D721Med (cell line): Measurements from ENCODE around the gene ANKRD23.
A peak's percentile ranks its signal among the peaks of the same experiment; 100 is the strongest.

Experiments used
- DNase-seq: peaks from one replicate; pipeline ENCODE4 v3.0.0; 2011; ENCODE audit warnings: low spot score; ENCODE audit not compliant: insufficient read length
- FAIRE-seq: peaks from 2 replicates; lab custom pipeline; 2011; peaks lifted over from hg19 to GRCh38; lab: Jason Lieb, UNC
- CTCF ChIP-seq: IDR thresholded peaks from 2 replicates; pipeline ENCODE4 v1.5.1; 2012; ENCODE audit warnings: mild to moderate bottlenecking, control low read depth; ENCODE audit not compliant: insufficient read depth; ENCODE audit errors: missing control alignments

Gene ANKRD23

DNA sequence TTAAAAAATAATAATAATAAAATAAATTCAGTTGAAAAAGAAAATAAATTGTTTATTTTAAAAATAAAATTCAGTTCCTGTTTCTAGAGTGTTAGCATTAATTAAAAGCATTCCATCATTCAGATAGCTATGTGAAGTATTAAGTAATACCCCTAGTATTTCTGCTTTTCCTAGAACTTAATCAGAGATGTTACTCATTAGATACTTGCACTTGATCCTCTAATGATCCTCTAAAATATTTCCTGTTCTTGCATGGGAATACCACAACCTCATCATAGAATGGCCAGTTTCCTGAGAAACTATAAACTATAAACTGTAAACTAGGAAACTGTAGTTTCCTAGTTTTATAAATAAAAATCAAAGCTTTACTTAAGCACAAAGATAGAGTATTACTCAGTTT lies 38.8 kb downstream of the ANKRD23 start:
- DNase-seq: no peak
- FAIRE-seq: no peak
- TF ChIP-seq CTCF: no peak

DNA sequence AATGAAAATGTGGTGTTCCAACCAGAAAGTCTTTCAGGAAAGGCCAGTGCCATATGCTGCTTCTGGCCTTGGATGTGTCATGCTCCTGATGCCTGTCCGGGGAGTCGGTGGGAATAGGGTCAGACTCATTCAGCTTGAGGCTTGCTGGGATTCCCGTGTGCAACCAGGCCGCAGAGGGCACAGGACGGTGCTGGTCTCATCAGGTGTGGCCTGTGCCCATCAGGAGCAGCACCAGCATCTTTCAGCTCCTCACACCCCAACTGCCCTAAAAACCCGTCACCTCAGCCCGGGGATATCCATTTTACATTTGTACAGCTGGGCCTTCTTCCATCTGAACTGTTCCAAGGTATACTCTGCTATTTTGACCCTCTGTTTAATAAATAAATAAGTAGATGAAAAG lies 41.1 kb downstream of the ANKRD23 start:
- FAIRE-seq (no peak), DNase-seq (no peak)
- TF ChIP-seq CTCF: no peak

DNA sequence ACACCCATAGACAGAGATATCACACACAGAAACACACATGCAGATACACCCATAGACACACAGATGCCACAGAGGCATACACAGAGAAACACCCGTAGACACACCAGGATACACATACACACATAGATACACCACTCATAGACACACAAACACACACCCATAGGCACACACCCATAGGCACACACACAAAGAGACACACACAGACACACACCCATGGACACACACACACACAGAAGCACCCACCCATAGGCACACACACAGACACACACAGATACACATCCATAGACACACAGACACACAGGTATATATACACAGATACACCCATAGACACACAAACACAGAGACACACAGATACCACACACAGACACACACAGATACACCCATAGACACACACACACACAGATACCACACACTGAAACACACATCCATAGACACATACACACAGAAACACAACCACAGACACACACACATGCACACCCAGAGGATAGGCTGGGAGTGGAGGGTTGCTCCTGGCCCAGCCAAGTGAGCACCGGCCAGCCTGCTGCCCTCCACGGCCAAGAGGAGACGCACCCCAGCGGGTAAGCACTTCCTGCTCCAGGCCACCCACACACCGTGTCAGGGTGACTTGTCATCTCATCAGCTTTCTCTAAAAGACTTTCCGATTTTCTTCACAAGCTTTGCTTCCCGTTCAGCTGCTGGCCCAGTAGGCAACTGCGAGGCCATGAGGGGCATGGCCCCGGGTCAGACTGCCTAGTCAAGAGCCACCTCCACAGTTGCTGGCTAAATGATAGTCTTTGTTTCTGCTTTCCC lies 41.8 kb downstream of the ANKRD23 start:
- FAIRE-seq: no peak

DNA sequence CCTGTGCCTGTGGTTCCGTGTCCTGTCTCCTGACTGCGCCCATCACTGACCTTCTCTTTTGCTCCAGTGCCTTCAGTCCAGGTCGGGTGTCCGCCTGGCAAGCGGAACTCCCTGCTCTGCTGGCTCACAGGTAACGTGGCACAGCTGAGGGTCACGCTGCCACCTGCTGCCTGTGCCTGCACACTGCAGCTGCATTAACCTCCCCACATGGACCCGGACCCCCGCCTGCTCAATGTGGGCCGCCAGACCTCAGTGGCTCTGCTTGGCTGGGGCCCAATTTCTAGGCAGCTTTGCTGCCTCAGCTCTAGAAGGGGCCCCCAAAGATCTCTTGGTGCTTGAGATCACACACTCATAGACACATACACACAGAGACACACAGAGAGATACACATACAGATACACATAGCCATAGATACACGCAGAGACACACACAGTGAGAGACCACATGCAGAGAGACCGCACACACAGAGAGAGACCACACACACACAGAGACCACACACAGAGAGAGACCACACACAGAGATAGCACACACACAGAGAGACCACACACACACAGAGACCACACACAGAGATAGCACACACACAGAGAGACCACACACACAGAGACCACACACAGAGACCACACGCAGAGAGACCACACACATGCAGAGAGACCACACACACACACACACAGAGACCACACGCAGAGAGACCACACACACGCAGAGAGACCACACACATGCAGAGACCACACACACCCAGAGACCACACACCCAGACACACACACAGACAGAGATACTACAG lies 42.6 kb downstream of the ANKRD23 start:
- DNase-seq (peak; percentile 81), FAIRE-seq (no peak)
- peak; percentile 81 for TF ChIP-seq CTCF

More for the DNA sequence above, 41.8 kb downstream of the ANKRD23 start:
- DNase-seq: no peak
- TF ChIP-seq CTCF: no peak

GRCh38 chr2:96800061-96801004 lies 43.5 kb downstream of the ANKRD23 start:
- FAIRE-seq (no peak), DNase-seq (no peak)
- TF ChIP-seq CTCF: no peak

GRCh38 chr2:96799623-96799935 lies 44.2 kb downstream of the ANKRD23 start:
- no peak for TF ChIP-seq CTCF
- DNase-seq (no peak), FAIRE-seq (no peak)
